Nephron progenitor cell (in vitro differentiated cells): ENCODE measurements around the gene KLHL3.

Experiments
- DNase-seq: peaks from one replicate; pipeline ENCODE4 v3.0.0; 2021
- H3K27ac Mint-ChIP-seq: 2 replicates; pipeline ENCODE4 v1.8.0; 2021; ENCODE audit warnings: mild to moderate bottlenecking, moderate library complexity, mixed read lengths
- H3K27me3 Mint-ChIP-seq: 2 replicates; pipeline ENCODE4 v1.8.0; 2021; ENCODE audit warnings: mild to moderate bottlenecking, low read depth, mixed read lengths; ENCODE audit not compliant: poor library complexity
- H3K36me3 Mint-ChIP-seq: 2 replicates; pipeline ENCODE4 v1.8.0; 2021; ENCODE audit warnings: low read depth, mixed read lengths
- H3K4me1 Mint-ChIP-seq: 2 replicates; pipeline ENCODE4 v1.8.0; 2021; ENCODE audit warnings: mixed read lengths
- H3K4me3 Mint-ChIP-seq: 2 replicates; pipeline ENCODE4 v1.8.0; 2021; ENCODE audit warnings: mild to moderate bottlenecking, moderate library complexity, mixed read lengths
- H3K9me3 Mint-ChIP-seq: 2 replicates; pipeline ENCODE4 v1.8.0; 2021; ENCODE audit warnings: mild to moderate bottlenecking, moderate library complexity, mixed read lengths
- CTCF ChIP-seq: fragments of 200-600 bp; sonication (generic); IDR thresholded peaks from 2 replicates; pipeline ENCODE4 v1.5.0; 2021; ENCODE audit warnings: antibody characterized with exemption

KLHL3 gene

GRCh38 chr5:137761566-137761965, 25.7 kb upstream of the KLHL3 start:
- H3K4me3 Mint-ChIP-seq: no peak overlapping the region

GRCh38 chr5:137760719-137761516, 25.0 kb upstream of the KLHL3 start:
- H3K27me3 Mint-ChIP-seq: peaks cover 26% of the 10 kb centered on the region
- DNase-seq: no peak
- H3K4me3 Mint-ChIP-seq: no peak overlapping the region
- H3K9me3 Mint-ChIP-seq: peaks cover 21% of the 10 kb centered on the region
- no peak for TF ChIP-seq CTCF
- H3K27ac Mint-ChIP-seq: no peak overlapping the region
- no peaks in the 10 kb centered on the region for H3K4me1 Mint-ChIP-seq
- no peaks in the 10 kb centered on the region for H3K36me3 Mint-ChIP-seq

More at GRCh38 chr5:137761566-137761965, 25.7 kb upstream of the KLHL3 start:
- H3K27me3 Mint-ChIP-seq: peaks cover 26% of the 10 kb centered on the region
- H3K4me1 Mint-ChIP-seq: no peaks in the 10 kb centered on the region
- peaks cover 27% of the 10 kb centered on the region for H3K9me3 Mint-ChIP-seq
- H3K36me3 Mint-ChIP-seq: no peaks in the 10 kb centered on the region
- no peak for TF ChIP-seq CTCF
- no peak overlapping the region for H3K27ac Mint-ChIP-seq
- DNase-seq: no peak

- DNase-seq: no peak
- no peak overlapping the region for H3K27ac Mint-ChIP-seq
- peaks cover 15% of the 10 kb centered on the region for H3K9me3 Mint-ChIP-seq
- no peak for TF ChIP-seq CTCF
- H3K27me3 Mint-ChIP-seq: peaks cover 26% of the 10 kb centered on the region
- H3K4me3 Mint-ChIP-seq: no peak overlapping the region
- no peaks in the 10 kb centered on the region for H3K36me3 Mint-ChIP-seq
- peaks cover under 1% of the 10 kb centered on the region for H3K4me1 Mint-ChIP-seq
Observed at GRCh38 chr5:137760294-137760693, 24.4 kb upstream of the KLHL3 start.

- TF ChIP-seq CTCF: no peak
- no peak for DNase-seq
- H3K4me1 Mint-ChIP-seq: peaks cover 6% of the 10 kb centered on the region
Observed at GRCh38 chr5:137758715-137759306, 22.9 kb upstream of the KLHL3 start.

GRCh38 chr5:137758121-137758520, 22.2 kb upstream of the KLHL3 start:
- H3K27ac Mint-ChIP-seq: no peak overlapping the region
- H3K4me1 Mint-ChIP-seq: peaks cover 6% of the 10 kb centered on the region
- H3K9me3 Mint-ChIP-seq: peaks cover 14% of the 10 kb centered on the region
- H3K27me3 Mint-ChIP-seq: peaks cover 26% of the 10 kb centered on the region
- H3K36me3 Mint-ChIP-seq: peaks cover under 1% of the 10 kb centered on the region
- H3K4me3 Mint-ChIP-seq: no peak overlapping the region
- DNase-seq: no peak
- no peak for TF ChIP-seq CTCF

More at GRCh38 chr5:137758715-137759306, 22.9 kb upstream of the KLHL3 start:
- H3K36me3 Mint-ChIP-seq: no peaks in the 10 kb centered on the region
- peaks cover 14% of the 10 kb centered on the region for H3K9me3 Mint-ChIP-seq
- peaks cover 26% of the 10 kb centered on the region for H3K27me3 Mint-ChIP-seq
- H3K4me3 Mint-ChIP-seq: no peak overlapping the region
- H3K27ac Mint-ChIP-seq: no peak overlapping the region
